Ishikawa (cell line): ENCODE measurements around the gene KBTBD8.

Source experiments
- CEBPB ChIP-seq: IDR thresholded peaks from 2 replicates; pipeline ENCODE4 v1.6.1; 2012
- CREB1 ChIP-seq: IDR thresholded peaks from 2 replicates; pipeline ENCODE4 v1.6.1; 2012; ENCODE audit warnings: low read depth
- EGR1 ChIP-seq: IDR thresholded peaks from 2 replicates; pipeline ENCODE4 v1.6.1; 2012
- EP300 ChIP-seq: IDR thresholded peaks from 2 replicates; pipeline ENCODE4 v1.6.1; 2012; ENCODE audit warnings: borderline replicate concordance
- FOXM1 ChIP-seq: IDR thresholded peaks from 2 replicates; pipeline ENCODE4 v1.6.1; 2012; ENCODE audit warnings: low read depth, borderline replicate concordance
- NFIC ChIP-seq: IDR thresholded peaks from 2 replicates; pipeline ENCODE4 v1.6.1; 2012
- RAD21 ChIP-seq: IDR thresholded peaks from 2 replicates; pipeline ENCODE4 v1.6.1; 2012; ENCODE audit warnings: low read depth
- REST ChIP-seq: IDR thresholded peaks from 2 replicates; pipeline ENCODE4 v1.6.1; 2012; ENCODE audit warnings: low read depth, mild to moderate bottlenecking
- TAF1 ChIP-seq: IDR thresholded peaks from 2 replicates; pipeline ENCODE4 v1.6.1; 2012; ENCODE audit warnings: low read depth, mild to moderate bottlenecking
- TCF12 ChIP-seq: IDR thresholded peaks from 2 replicates; pipeline ENCODE4 v1.6.1; 2012; ENCODE audit warnings: low read depth
- TEAD4 ChIP-seq: IDR thresholded peaks from 2 replicates; pipeline ENCODE4 v1.6.1; 2012
- USF1 ChIP-seq: IDR thresholded peaks from 2 replicates; pipeline ENCODE4 v1.6.1; 2012
- YY1 ChIP-seq: IDR thresholded peaks from 2 replicates; pipeline ENCODE4 v1.6.1; 2012; ENCODE audit warnings: low read depth
- ZBTB7A ChIP-seq: IDR thresholded peaks from 2 replicates; pipeline ENCODE4 v1.6.1; 2012; ENCODE audit warnings: low read depth
- TF ChIP-seq, protein P1 (sequence below): IDR thresholded peaks from 2 replicates; pipeline ENCODE4 v1.6.1; 2012

The KBTBD8 gene

DNA sequence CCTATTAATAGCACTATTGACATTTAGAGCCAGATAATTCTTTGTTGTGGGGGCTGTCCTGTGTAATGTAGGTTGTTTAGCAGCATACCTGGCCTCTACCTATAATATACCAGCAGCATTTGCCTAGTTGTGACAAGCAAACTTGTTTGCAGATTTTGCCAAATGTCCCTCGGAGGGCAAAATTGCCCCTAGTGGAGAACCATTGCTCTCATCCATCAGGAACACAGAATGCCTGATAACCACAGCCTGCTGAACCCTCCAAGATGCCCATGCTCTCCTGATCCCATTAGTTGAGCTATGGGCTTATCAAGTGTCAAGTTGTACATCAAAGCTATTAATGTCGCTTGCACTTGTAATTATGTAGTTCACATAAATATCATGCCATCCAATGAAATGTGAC, 15.0 kb upstream of the KBTBD8 start:
- TF ChIP-seq EGR1 (no peak), USF1 (no peak), RAD21 (no peak), YY1 (no peak), EP300 (no peak), TCF12 (no peak), FOXM1 (no peak), TAF1 (no peak), CREB1 (no peak), REST (no peak), CEBPB (no peak)
- TF ChIP-seq, protein P1, sequence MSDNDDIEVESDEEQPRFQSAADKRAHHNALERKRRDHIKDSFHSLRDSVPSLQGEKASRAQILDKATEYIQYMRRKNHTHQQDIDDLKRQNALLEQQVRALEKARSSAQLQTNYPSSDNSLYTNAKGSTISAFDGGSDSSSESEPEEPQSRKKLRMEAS, result no peak

GRCh38 chr3:66985336-66985920, 12.7 kb upstream of the KBTBD8 start:
- TF ChIP-seq USF1 (no peak), CEBPB (no peak), RAD21 (no peak)

DNA sequence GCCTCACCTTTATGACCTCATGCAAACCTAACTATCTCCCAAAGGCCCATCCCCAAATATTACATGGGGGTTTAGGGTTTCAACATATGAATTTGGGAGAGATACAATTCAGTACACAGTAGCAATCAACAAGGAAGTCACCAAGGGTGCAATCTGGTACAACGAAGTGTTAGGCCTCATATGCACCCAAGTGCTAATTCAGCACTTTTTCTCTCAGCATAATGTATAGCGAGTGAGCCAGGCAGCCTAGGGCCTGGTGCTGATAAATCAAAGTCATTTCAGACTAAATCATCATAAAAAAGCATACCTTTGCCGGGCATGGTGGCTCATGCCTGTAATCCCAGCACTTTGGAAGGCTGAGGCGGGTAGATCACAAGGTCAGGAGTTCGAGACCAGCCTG, 11.7 kb upstream of the KBTBD8 start:
- TF ChIP-seq TCF12 (no peak), YY1 (no peak), EP300 (no peak), TEAD4 (no peak), ZBTB7A (no peak)

GRCh38 chr3:66989241-66989640, 8.9 kb upstream of the KBTBD8 start:
- no peak for TF ChIP-seq NFIC
- TF ChIP-seq TAF1, result no peak
- no peak for TF ChIP-seq ZBTB7A
- no peak for TF ChIP-seq CREB1
- TF ChIP-seq USF1, result no peak
- no peak for TF ChIP-seq CEBPB
- TF ChIP-seq FOXM1, result no peak
- no peak for TF ChIP-seq REST
- no peak for TF ChIP-seq TEAD4
- no peak for TF ChIP-seq EP300
- no peak for TF ChIP-seq RAD21
- no peak for TF ChIP-seq YY1
- no peak for TF ChIP-seq EGR1
- no peak for TF ChIP-seq TCF12
- TF ChIP-seq, protein P1, result no peak

DNA sequence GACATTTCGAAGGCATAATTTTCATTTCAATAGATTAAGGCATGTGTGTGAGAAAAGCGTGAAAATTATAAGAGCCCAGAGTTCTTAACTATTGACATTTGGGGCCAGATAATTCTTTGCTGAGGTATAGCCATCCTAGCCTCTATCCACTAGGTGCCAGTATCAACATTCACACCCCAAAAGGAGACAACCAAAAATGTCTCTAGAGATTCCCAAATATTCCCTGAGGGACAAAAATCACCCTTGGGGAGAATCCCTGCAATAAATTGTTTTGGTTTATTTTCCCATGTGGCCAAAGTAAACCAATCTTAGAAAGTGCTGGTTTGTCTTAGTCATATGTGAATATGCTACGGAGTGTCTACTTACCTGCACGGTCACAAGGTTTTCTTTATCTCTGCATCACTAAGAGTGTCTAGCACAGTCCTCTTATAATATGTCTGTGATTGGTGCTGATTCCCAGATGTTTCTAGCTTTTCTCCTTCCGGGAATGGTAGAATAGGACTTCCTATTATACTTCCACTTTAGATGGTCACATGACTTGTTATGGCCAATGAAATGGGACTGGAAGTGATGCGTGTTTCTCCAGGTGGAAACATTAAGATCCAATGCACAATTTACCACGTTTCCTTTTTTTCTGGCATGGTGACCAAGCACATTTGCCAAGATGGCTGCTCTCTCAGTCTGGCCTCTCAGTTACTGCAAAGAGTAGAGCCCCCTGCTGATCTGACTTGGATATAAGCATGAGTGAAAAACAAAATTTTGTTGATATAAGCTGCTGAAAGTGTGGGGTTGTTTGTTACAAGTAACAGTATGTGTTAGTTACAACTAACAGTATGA, 8.0 kb upstream of the KBTBD8 start:
- no peak for TF ChIP-seq CREB1
- no peak for TF ChIP-seq TAF1
- no peak for TF ChIP-seq REST
- no peak for TF ChIP-seq EGR1
- TF ChIP-seq USF1, result 0 out of 2 replicates have a peak, but pooled peaks have one; percentile 9
